Sigmoid colon (tissue), 4 donors: ENCODE measurements around the gene SMCHD1.

Source experiments
- CTCF ChIP-seq, 4 experiments: fragments of 450-650 bp in 3 of 4; fragments of 200-600 bp in 1 of 4; IDR thresholded peaks; one replicate each; pipeline ENCODE4 v1.5.1; 2016 to 2019; ENCODE audit warnings: antibody characterized with exemption in 4 of 4, mild to moderate bottlenecking in 3 of 4, moderate library complexity in 2 of 4
- EP300 ChIP-seq, 4 donors: sonication (generic); formaldehyde crosslinking; IDR thresholded peaks; one replicate each; pipeline ENCODE4 v1.6.1; 2017; ENCODE audit warnings: antibody characterized with exemption in 4 of 4
- POLR2A ChIP-seq, 2 donors: fragments of 450-650 bp; IDR thresholded peaks; one replicate each; pipeline ENCODE4 v1.6.1; 2016; ENCODE audit warnings: antibody characterized with exemption in 2 of 2, mild to moderate bottlenecking in 2 of 2, moderate library complexity in 2 of 2
- POLR2AphosphoS5 ChIP-seq, 4 donors: sonication (generic); formaldehyde crosslinking; IDR thresholded peaks; one replicate each; pipeline ENCODE4 v1.6.1; 2017; ENCODE audit warnings: antibody characterized with exemption in 4 of 4

GRCh38 chr18:2811416-2811815 lies 155.9 kb downstream of the SMCHD1 start:
- TF ChIP-seq POLR2AphosphoS5 (IDR thresholded peaks at IDR 0.05): no peak
- TF ChIP-seq EP300 (IDR thresholded peaks at IDR 0.05): no peak
- TF ChIP-seq CTCF (IDR thresholded peaks at IDR 0.05): no peak
- no peak for TF ChIP-seq POLR2A (IDR thresholded peaks at IDR 0.05)
